IMR-90 (cell line): ENCODE results near the gene ZNF592. TPM values are rescaled to one million over a fixed set of nuclear protein-coding genes. Genes with fewer than 3 reads are reported as not detected.
A peak's percentile ranks its signal among the peaks of the same experiment; 100 is the strongest.

Experiments
- ATAC-seq: fragments of 200-7000 bp; cut with Tn5 transposase; 2 replicates; pipeline ENCODE4 v1.9.1; 2020; ENCODE audit warnings: low read depth, mild to moderate bottlenecking, moderate library complexity
- BruUV-seq: library from RNA; stranded (reverse); fragments of 400-500 nt; replicated peaks from 2 replicates; lab custom pipeline; 2021; lab: Mats Ljungman, UMichigan
- CTCF ChIA-PET: fragments of 300-600 bp; formaldehyde crosslinking; extraction: SDS; loops from one replicate; lab custom pipeline; 2021; ENCODE audit warnings: antibody characterized with exemption; lab: Yijun Ruan, JAX
- POLR2A ChIA-PET: fragments of 300-600 bp; sonication (Branson Sonifier 250); formaldehyde crosslinking; loops from one replicate; lab custom pipeline; 2022; ENCODE audit warnings: antibody characterized with exemption; ENCODE audit not compliant: unreplicated experiment; lab: Charles Lee
- DNase-seq: peaks from one replicate; pipeline ENCODE4 v3.0.0; 2013
- H2AFZ ChIP-seq: replicated peaks from 2 replicates; pipeline ENCODE3; 2013; ENCODE audit warnings: low read length, mild to moderate bottlenecking; ENCODE audit not compliant: poor library complexity
- H2AK5ac ChIP-seq: 2 replicates; pipeline ENCODE4 v1.6.1; 2013; ENCODE audit warnings: low read depth, low read length, inconsistent platforms
- H2AK9ac ChIP-seq: replicated peaks from 2 replicates; pipeline ENCODE3; 2013; ENCODE audit warnings: mild to moderate bottlenecking, low read depth, low read length, moderate library complexity; ENCODE audit not compliant: poor library complexity
- H2BK120ac ChIP-seq: 2 replicates; pipeline ENCODE4 v1.6.1; 2013; ENCODE audit warnings: low read depth, low read length, inconsistent platforms
- H2BK15ac ChIP-seq: 3 replicates; pipeline ENCODE4 v1.6.1; 2013; ENCODE audit warnings: low read depth, low read length, inconsistent platforms
- H2BK20ac ChIP-seq: 2 replicates; pipeline ENCODE4 v1.6.1; 2013; ENCODE audit warnings: low read depth, mild to moderate bottlenecking, inconsistent platforms, low read length, moderate library complexity
- H2BK5ac ChIP-seq: 2 replicates; pipeline ENCODE4 v1.6.1; 2013; ENCODE audit warnings: mild to moderate bottlenecking, low read depth, low read length, inconsistent platforms; ENCODE audit not compliant: poor library complexity, severe bottlenecking
- H3K14ac ChIP-seq: replicated peaks from 2 replicates; pipeline ENCODE4 v1.6.1; 2013; ENCODE audit warnings: low read depth, low read length, inconsistent platforms
- H3K18ac ChIP-seq: 2 replicates; pipeline ENCODE4 v1.6.1; 2013; ENCODE audit warnings: low read depth, low read length, control low read depth
- H3K23ac ChIP-seq: 2 replicates; pipeline ENCODE4 v1.6.1; 2013; ENCODE audit warnings: low read depth, low read length, inconsistent platforms
- H3K27ac ChIP-seq: 2 replicates; pipeline ENCODE4 v1.5.1; 2013; ENCODE audit warnings: mild to moderate bottlenecking, control low read depth, low read length; ENCODE audit not compliant: insufficient read depth
- H3K27me3 ChIP-seq: 2 replicates; pipeline ENCODE4 v1.6.1; 2013; ENCODE audit warnings: low read length; ENCODE audit not compliant: control insufficient read depth, insufficient read depth
- H3K36me3 ChIP-seq: 2 replicates; pipeline ENCODE4 v1.6.1; 2013; ENCODE audit warnings: low read length, mixed read lengths; ENCODE audit not compliant: control insufficient read depth, insufficient read depth
- H3K4ac ChIP-seq: 2 replicates; pipeline ENCODE4 v1.6.1; 2013; ENCODE audit warnings: low read depth, low read length, inconsistent platforms
- H3K4me1 ChIP-seq: 2 replicates; pipeline ENCODE4 v1.6.1; 2013; ENCODE audit warnings: low read length, mixed read lengths; ENCODE audit not compliant: control insufficient read depth, insufficient read depth
- H3K4me2 ChIP-seq: 2 replicates; pipeline ENCODE4 v1.6.1; 2013; ENCODE audit warnings: low read depth, mild to moderate bottlenecking, control low read depth, low read length, moderate library complexity
- H3K4me3 ChIP-seq: 2 replicates; pipeline ENCODE4 v1.5.1; 2013; ENCODE audit warnings: low read depth, mild to moderate bottlenecking, control low read depth, low read length, moderate library complexity; ENCODE audit not compliant: insufficient read depth
- H3K56ac ChIP-seq: 2 replicates; pipeline ENCODE4 v1.6.1; 2013; ENCODE audit warnings: low read length, inconsistent platforms; ENCODE audit not compliant: insufficient read depth; ENCODE audit errors: extremely low read depth
- H3K79me1 ChIP-seq, 2 experiments: 2 replicates each; pipeline ENCODE4 v1.6.1; 2013; ENCODE audit warnings: low read length in 2 of 2, inconsistent platforms in 1 of 2, low read depth in 1 of 2
- H3K9ac ChIP-seq: 2 replicates; pipeline ENCODE4 v1.6.1; 2013; ENCODE audit warnings: low read depth, low read length, control low read depth
- H3K9me1 ChIP-seq: 2 replicates; pipeline ENCODE4 v1.6.1; 2013; ENCODE audit warnings: low read length, inconsistent platforms; ENCODE audit not compliant: insufficient read depth
- H3K9me3 ChIP-seq: 2 replicates; pipeline ENCODE4 v1.6.1; 2013; ENCODE audit warnings: low read length; ENCODE audit not compliant: control insufficient read depth, insufficient read depth
- H4K20me1 ChIP-seq: 2 replicates; pipeline ENCODE4 v1.6.1; 2013; ENCODE audit warnings: low read length, inconsistent platforms; ENCODE audit not compliant: insufficient read depth
- H4K5ac ChIP-seq: 2 replicates; pipeline ENCODE4 v1.6.1; 2013; ENCODE audit warnings: mild to moderate bottlenecking, low read depth, low read length, control low read depth
- H4K8ac ChIP-seq, 2 experiments: 2 replicates each; pipeline ENCODE4 v1.6.1; 2013; ENCODE audit warnings: low read depth in 2 of 2, low read length in 2 of 2, control low read depth in 1 of 2, inconsistent platforms in 1 of 2
- H4K91ac ChIP-seq: 2 replicates; pipeline ENCODE4 v1.6.1; 2013; ENCODE audit warnings: low read depth, low read length, inconsistent platforms; ENCODE audit not compliant: insufficient read depth
- BHLHE40 ChIP-seq: fragments of 150-350 bp; IDR thresholded peaks from 2 replicates; pipeline ENCODE4 v1.6.1; 2016; ENCODE audit warnings: mild to moderate bottlenecking, low read depth, low read length
- CEBPB ChIP-seq: IDR thresholded peaks from 2 replicates; pipeline ENCODE4 v1.6.1; 2012; ENCODE audit warnings: low read depth, low read length, improper control_type of control experiment
- CHD1 ChIP-seq: IDR thresholded peaks from 2 replicates; pipeline ENCODE4 v1.6.1; 2012; ENCODE audit warnings: low read depth, low read length, improper control_type of control experiment
- FOS ChIP-seq: fragments of 150-350 bp; IDR thresholded peaks from 2 replicates; pipeline ENCODE4 v1.6.1; 2016; ENCODE audit warnings: low read depth, low read length
- MAFK ChIP-seq: IDR thresholded peaks from 2 replicates; pipeline ENCODE4 v1.6.1; 2012; ENCODE audit warnings: low read depth, low read length, improper control_type of control experiment
- MAZ ChIP-seq: IDR thresholded peaks from 2 replicates; pipeline ENCODE4 v1.6.1; 2012; ENCODE audit warnings: low read depth, mild to moderate bottlenecking, low read length, improper control_type of control experiment, moderate library complexity, borderline replicate concordance
- MXI1 ChIP-seq: IDR thresholded peaks from 2 replicates; pipeline ENCODE4 v1.6.1; 2012; ENCODE audit warnings: low read depth, mild to moderate bottlenecking, low read length, moderate library complexity, borderline replicate concordance
- NFE2L2 ChIP-seq: fragments of 150-350 bp; IDR thresholded peaks from 2 replicates; pipeline ENCODE4 v1.6.1; 2016; ENCODE audit warnings: low read depth, mild to moderate bottlenecking, low read length
- POLR2A ChIP-seq: IDR thresholded peaks from 2 replicates; pipeline ENCODE4 v1.6.1; 2012; ENCODE audit warnings: mild to moderate bottlenecking, low read depth, low read length
- RAD21 ChIP-seq: IDR thresholded peaks from 2 replicates; pipeline ENCODE4 v1.6.1; 2012; ENCODE audit warnings: low read length, improper control_type of control experiment
- RCOR1 ChIP-seq: IDR thresholded peaks from 2 replicates; pipeline ENCODE4 v1.6.1; 2012; ENCODE audit warnings: mild to moderate bottlenecking, low read length, improper control_type of control experiment; ENCODE audit not compliant: insufficient replicate concordance
- RFX5 ChIP-seq: IDR thresholded peaks from 2 replicates; pipeline ENCODE4 v1.8.0; 2012; ENCODE audit warnings: low read depth, mild to moderate bottlenecking, low read length, moderate library complexity
- SMC3 ChIP-seq: fragments of 150-350 bp; IDR thresholded peaks from 2 replicates; pipeline ENCODE4 v1.6.1; 2016; ENCODE audit warnings: low read depth, mild to moderate bottlenecking, antibody characterized with exemption, low read length, moderate library complexity
- WGBS, 2 experiments: methylation state at CpG; one replicate each; pipeline versions ENCODE4 v1.1.5 to v1.1.7; 2013; ENCODE audit warnings: missing lambda C conversion rate in 2 of 2; ENCODE audit not compliant: insufficient read length in 1 of 2; ENCODE audit errors: extremely low coverage in 2 of 2; 5-methylcytosine and 5-hydroxymethylcytosine counted together
- dilution Hi-C: fragments of 300-500 bp; cut with HindIII; formaldehyde crosslinking; loops from one replicate; pipeline ENCODE4 v1.14.3; 2018; ENCODE audit warnings: low sequenced_read_pairs; ENCODE audit not compliant: unreplicated experiment
- in situ Hi-C: fragments of 300-500 bp; cut with MboI; formaldehyde crosslinking; loops from 3 replicates; pipeline ENCODE4 v1.14.3; 2019; ENCODE audit warnings: low sequenced_read_pairs, inconsistent platforms, mixed read lengths
- intact Hi-C: fragments of 100-400 bp; cut with micrococcal nuclease; formaldehyde crosslinking; loops from 2 replicates; pipeline ENCODE4 v1.10.0; 2022
- polyA plus RNA-seq, 3 experiments: library from polyadenylated mRNA; depleted of rRNA; stranded (reverse); fragments of >200 nt; gene quantifications; 2 replicates each; pipeline ENCODE4 v1.2.3, GENCODE V29; 2012; ENCODE audit warnings: low replicate concordance in 1 of 3
- total RNA-seq: library from RNA; depleted of rRNA; stranded (reverse); fragments of >200 nt; gene quantifications from 2 replicates; pipeline ENCODE4 v1.2.3, GENCODE V29; 2012
- TF ChIP-seq, protein P1 (sequence below): fragments of 150-350 bp; IDR thresholded peaks from 2 replicates; pipeline ENCODE4 v1.6.1; 2017; ENCODE audit warnings: mild to moderate bottlenecking, antibody characterized with exemption, low read length, low read depth
- TF ChIP-seq, protein P2 (sequence below): conservative IDR thresholded peaks from 2 replicates; pipeline ENCODE4 v1.5.1; 2012; ENCODE audit warnings: mild to moderate bottlenecking, low read depth, low read length, improper control_type of control experiment
- TF ChIP-seq, protein P3 (sequence below): fragments of 150-350 bp; IDR thresholded peaks from 2 replicates; pipeline ENCODE4 v1.6.1; 2016; ENCODE audit warnings: low read depth, mild to moderate bottlenecking, low read length, moderate library complexity, borderline replicate concordance

Gene ZNF592
- total and polyA plus RNA-seq, 2 of the 4 experiments (the other 2 are of a cell fraction) = 4.3 to 10.2 TPM

DNA sequence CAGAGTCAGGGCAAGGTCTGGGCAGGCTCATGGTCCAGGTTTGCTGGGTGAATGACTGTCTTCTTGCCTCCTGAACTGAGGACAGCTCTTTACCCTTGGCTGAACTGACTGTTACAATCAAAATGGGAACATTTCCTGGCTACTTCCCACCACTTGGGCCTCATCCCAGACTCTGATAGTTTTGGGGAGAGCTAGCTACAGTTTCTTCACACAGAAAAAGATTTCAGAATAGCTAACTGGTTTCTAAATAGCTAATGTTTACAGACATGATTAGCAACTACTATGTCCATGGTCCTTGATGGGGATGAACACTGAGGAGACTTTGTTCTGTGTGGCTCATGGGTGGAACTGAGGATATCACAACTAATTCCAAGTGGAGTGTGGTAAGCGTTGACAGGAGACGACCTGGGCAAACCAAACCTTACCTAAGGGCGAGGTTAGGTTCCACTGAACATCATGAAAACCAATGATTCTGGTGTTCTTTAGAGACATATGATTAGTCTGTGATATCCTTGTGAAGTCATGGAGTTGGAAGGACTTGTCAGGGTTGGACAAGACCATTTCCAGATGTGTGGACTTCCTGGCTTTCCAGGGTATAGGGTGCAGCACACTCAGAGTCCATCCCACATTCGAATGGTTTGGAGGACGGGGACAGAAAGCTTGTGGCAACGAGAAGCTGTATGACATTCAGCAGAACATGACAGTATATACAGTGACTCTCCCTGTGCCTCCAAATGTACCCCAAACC, 76.0 kb downstream of the ZNF592 start:
- ATAC-seq = no peak
- Histone ChIP-seq H4K20me1 (no peaks in the 10 kb centered on the region), H2BK20ac (no peak overlapping the region), H4K5ac (no peak overlapping the region), H3K27me3 (peaks cover 31% of the 10 kb centered on the region), H3K4me2 (no peak overlapping the region), H2BK15ac (no peak overlapping the region), H3K27ac (no peak overlapping the region), H2BK120ac (no peak overlapping the region), H3K9me3 (no peaks in the 10 kb centered on the region), H4K91ac (no peak overlapping the region), H3K4me1 (no peaks in the 10 kb centered on the region), H3K9ac (no peak overlapping the region), H3K18ac (no peak overlapping the region), H3K4ac (no peak overlapping the region), H3K23ac (no peak overlapping the region), H2AFZ (peak overlapping the region; percentile 46), H4K8ac (no peak overlapping the region), H2AK9ac (no peak overlapping the region), H2BK5ac (no peak overlapping the region), H3K36me3 (no peaks in the 10 kb centered on the region), H3K79me1 (no peaks in the 10 kb centered on the region), H3K4me3 (no peak overlapping the region), H3K9me1 (no peaks in the 10 kb centered on the region; the same call in 1 of the 2 replicates), H2AK5ac (no peak overlapping the region), H3K56ac (no peak overlapping the region), H3K14ac (no peak overlapping the region)
- intact Hi-C loops (no loop called here), in situ Hi-C loops (no loop called here), dilution Hi-C loops (no loop called here)
- 80% methylated on average over 2 of the region's 6 CpGs; no CpG with 5 or more reads in 1 of the 2 experiments for WGBS, 2 experiments
- no TSS peak for BruUV-seq
- TF ChIP-seq SMC3 = no peak
- no peak for TF ChIP-seq BHLHE40
- TF ChIP-seq MAZ = no peak
- TF ChIP-seq, protein P1, sequence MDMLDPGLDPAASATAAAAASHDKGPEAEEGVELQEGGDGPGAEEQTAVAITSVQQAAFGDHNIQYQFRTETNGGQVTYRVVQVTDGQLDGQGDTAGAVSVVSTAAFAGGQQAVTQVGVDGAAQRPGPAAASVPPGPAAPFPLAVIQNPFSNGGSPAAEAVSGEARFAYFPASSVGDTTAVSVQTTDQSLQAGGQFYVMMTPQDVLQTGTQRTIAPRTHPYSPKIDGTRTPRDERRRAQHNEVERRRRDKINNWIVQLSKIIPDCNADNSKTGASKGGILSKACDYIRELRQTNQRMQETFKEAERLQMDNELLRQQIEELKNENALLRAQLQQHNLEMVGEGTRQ = no peak
- TF ChIP-seq CHD1 = no peak
- no peak for TF ChIP-seq CEBPB
- TF ChIP-seq RFX5 = no peak
- no peak for TF ChIP-seq FOS
- TF ChIP-seq, protein P2, sequence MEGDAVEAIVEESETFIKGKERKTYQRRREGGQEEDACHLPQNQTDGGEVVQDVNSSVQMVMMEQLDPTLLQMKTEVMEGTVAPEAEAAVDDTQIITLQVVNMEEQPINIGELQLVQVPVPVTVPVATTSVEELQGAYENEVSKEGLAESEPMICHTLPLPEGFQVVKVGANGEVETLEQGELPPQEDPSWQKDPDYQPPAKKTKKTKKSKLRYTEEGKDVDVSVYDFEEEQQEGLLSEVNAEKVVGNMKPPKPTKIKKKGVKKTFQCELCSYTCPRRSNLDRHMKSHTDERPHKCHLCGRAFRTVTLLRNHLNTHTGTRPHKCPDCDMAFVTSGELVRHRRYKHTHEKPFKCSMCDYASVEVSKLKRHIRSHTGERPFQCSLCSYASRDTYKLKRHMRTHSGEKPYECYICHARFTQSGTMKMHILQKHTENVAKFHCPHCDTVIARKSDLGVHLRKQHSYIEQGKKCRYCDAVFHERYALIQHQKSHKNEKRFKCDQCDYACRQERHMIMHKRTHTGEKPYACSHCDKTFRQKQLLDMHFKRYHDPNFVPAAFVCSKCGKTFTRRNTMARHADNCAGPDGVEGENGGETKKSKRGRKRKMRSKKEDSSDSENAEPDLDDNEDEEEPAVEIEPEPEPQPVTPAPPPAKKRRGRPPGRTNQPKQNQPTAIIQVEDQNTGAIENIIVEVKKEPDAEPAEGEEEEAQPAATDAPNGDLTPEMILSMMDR = no peak
- TF ChIP-seq, protein P3, sequence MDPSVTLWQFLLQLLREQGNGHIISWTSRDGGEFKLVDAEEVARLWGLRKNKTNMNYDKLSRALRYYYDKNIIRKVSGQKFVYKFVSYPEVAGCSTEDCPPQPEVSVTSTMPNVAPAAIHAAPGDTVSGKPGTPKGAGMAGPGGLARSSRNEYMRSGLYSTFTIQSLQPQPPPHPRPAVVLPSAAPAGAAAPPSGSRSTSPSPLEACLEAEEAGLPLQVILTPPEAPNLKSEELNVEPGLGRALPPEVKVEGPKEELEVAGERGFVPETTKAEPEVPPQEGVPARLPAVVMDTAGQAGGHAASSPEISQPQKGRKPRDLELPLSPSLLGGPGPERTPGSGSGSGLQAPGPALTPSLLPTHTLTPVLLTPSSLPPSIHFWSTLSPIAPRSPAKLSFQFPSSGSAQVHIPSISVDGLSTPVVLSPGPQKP = no peak
- TF ChIP-seq MAFK = no peak
- TF ChIP-seq POLR2A = no peak
- no peak for TF ChIP-seq NFE2L2
- TF ChIP-seq MXI1 = no peak
- no peak for TF ChIP-seq RCOR1
- TF ChIP-seq RAD21 = no peak
- DNase-seq = no peak
- POLR2A ChIA-PET = no interaction called here
- CTCF ChIA-PET = no interaction called here
